ENCODE measurements around the gene SIDT2.

Gene SIDT2

DNA sequence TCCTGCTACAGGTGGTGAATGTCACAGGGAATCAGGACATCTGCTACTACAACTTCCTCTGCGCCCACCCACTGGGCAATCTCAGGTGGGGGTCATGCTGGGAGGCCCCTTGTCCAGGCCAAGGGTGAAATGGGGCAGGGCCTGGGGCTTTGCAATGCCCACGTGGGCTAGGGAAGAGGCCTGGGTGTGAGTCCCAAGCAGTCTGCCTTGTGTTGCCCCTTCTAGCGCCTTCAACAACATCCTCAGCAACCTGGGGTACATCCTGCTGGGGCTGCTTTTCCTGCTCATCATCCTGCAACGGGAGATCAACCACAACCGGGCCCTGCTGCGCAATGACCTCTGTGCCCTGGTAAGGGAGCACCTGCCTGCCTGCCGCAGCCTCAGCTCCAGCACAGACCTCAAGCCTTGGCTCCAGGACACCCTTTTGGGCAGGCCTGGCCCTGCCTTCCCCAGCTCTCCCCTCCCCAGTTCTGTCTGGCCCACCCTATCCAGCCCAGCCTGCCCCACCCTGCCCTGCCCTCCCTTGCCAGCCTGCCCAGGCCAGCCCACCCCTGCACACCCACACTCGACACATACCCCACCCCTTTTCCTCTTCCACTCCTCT, 11.5 kb downstream of the SIDT2 start:
- no peak for DNase-seq

- no peak for DNase-seq
Measured at GRCh38 chr11:117191680-117192400, 13.3 kb downstream of the SIDT2 start.

DNA sequence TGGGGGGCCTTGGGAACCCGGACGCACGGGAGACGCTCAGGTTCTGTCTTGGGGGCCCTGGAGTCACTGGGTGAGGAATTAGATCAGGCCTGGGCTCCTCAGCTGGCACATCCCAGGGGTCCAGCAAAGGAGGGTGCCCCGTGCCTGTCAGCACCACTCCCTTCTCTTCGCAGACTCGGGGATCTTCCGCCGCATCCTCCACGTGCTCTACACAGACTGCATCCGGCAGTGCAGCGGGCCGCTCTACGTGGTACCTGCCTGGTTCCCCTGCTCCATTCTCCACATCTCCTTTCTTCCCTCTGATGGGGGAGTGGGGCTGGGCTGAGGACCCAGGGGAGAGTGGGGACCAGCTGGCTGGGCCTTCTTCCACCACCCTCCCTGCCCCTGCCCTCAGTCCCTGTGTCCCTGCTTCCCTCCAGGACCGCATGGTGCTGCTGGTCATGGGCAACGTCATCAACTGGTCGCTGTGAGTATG, 13.9 kb downstream of the SIDT2 start:
- no peak for DNase-seq

- no peak for DNase-seq
Measured at GRCh38 chr11:117193130-117194020, 14.8 kb downstream of the SIDT2 start.

GRCh38 chr11:117194267-117194666, 15.7 kb downstream of the SIDT2 start:
- DNase-seq, result no peak

- DNase-seq, result no peak
Measured at GRCh38 chr11:117195258-117195657, 16.7 kb downstream of the SIDT2 start.

DNA sequence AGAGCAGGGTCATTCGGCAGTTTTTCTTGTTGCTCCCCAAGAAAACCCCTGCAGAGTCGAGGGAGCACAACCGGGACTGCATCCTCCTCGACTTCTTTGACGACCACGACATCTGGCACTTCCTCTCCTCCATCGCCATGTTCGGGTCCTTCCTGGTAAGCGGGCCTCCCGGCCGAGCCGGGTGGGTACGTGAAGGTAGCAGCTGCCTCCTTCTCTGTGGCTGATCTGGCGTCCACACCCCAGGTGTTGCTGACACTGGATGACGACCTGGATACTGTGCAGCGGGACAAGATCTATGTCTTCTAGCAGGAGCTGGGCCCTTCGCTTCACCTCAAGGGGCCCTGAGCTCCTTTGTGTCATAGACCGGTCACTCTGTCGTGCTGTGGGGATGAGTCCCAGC, 17.2 kb downstream of the SIDT2 start:
- no peak for DNase-seq

- DNase-seq, result no peak
Measured at GRCh38 chr11:117197006-117197405, 18.5 kb downstream of the SIDT2 start.

- no peak for DNase-seq
Measured at GRCh38 chr11:117197516-117198456, 19.2 kb downstream of the SIDT2 start.

- no peak for DNase-seq
Measured at GRCh38 chr11:117198613-117199012, 20.1 kb downstream of the SIDT2 start.

- DNase-seq, result no peak
Measured at GRCh38 chr11:117199053-117199915, 20.7 kb downstream of the SIDT2 start, which contains the start of gene TAGLN. TAGLN (plus strand) TSS chr11:117199370; CDS start chr11:117203014, 3,644 bp downstream.

- DNase-seq, result no peak
Measured at GRCh38 chr11:117199916-117200812, 21.6 kb downstream of the SIDT2 start.

- no peak for DNase-seq
Measured at GRCh38 chr11:117200813-117201657, 22.5 kb downstream of the SIDT2 start.

GRCh38 chr11:117201658-117202305, 23.2 kb downstream of the SIDT2 start:
- DNase-seq, result no peak

GRCh38 chr11:117202386-117203068, 24.0 kb downstream of the SIDT2 start:
- no peak for DNase-seq

DNA sequence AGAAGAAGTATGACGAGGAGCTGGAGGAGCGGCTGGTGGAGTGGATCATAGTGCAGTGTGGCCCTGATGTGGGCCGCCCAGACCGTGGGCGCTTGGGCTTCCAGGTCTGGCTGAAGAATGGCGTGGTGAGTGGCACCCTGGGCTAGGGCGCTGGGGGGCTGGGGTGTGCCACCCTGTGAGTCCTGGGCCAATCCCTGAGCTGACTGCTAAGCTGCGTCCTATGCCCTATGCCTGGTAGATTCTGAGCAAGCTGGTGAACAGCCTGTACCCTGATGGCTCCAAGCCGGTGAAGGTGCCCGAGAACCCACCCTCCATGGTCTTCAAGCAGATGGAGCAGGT, 24.5 kb downstream of the SIDT2 start:
- no peak for DNase-seq

DNA sequence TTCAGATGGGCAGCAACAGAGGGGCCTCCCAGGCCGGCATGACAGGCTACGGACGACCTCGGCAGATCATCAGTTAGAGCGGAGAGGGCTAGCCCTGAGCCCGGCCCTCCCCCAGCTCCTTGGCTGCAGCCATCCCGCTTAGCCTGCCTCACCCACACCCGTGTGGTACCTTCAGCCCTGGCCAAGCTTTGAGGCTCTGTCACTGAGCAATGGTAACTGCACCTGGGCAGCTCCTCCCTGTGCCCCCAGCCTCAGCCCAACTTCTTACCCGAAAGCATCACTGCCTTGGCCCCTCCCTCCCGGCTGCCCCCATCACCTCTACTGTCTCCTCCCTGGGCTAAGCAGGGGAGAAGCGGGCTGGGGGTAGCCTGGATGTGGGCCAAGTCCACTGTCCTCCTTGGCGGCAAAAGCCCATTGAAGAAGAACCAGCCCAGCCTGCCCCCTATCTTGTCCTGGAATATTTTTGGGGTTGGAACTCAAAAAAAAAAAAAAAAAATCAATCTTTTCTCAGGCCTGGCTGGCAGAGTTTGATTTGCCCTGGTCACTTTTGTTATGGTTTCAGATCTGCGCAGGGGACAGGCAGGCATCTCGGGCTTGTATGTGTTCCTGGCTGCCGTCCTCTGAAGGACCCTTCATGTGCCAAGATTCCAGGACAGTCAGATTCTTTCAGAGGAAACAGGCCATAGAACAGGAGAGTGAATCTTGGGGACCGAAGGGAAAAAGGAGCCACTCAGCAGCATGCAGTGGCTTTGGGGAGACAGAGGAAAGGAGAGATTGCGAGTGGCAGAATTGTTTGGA, 25.9 kb downstream of the SIDT2 start:
- DNase-seq, result no peak
